Keratinocyte (primary cell): ENCODE measurements around the gene SCNN1G. TPM values are rescaled to one million over a fixed set of nuclear protein-coding genes. Genes with fewer than 3 reads are reported as not detected.

Experiments
- DNase-seq: peaks from one replicate; pipeline ENCODE4 v3.0.0-alpha.2; 2011; ENCODE audit warnings: low read depth, missing footprints, low spot score
- FAIRE-seq: peaks from 2 replicates; lab custom pipeline; 2011; peaks lifted over from hg19 to GRCh38; lab: Jason Lieb, UNC
- H2AFZ ChIP-seq: 2 replicates; pipeline ENCODE4 v1.6.0; 2012; ENCODE audit warnings: low read length, control low read depth, inconsistent platforms; ENCODE audit not compliant: control insufficient read depth
- H3K27ac ChIP-seq: 2 replicates; pipeline ENCODE4 v1.5.1; 2011; ENCODE audit warnings: low read length; ENCODE audit not compliant: control insufficient read depth, insufficient read depth
- H3K27me3 ChIP-seq: 3 replicates; pipeline ENCODE4 v1.6.0; 2011; ENCODE audit warnings: low read length; ENCODE audit not compliant: control insufficient read depth, insufficient read depth; ENCODE audit errors: extremely low read depth
- H3K36me3 ChIP-seq, 2 experiments: 2 replicates in 1 of 2; 3 replicates in 1 of 2; pipeline ENCODE4 v1.5.1; 2011; ENCODE audit warnings: low read length in 2 of 2, mild to moderate bottlenecking in 1 of 2; ENCODE audit not compliant: control insufficient read depth in 2 of 2, insufficient read depth in 2 of 2; ENCODE audit errors: extremely low read depth in 1 of 2
- H3K4me1 ChIP-seq: 3 replicates; pipeline ENCODE4 v1.5.1; 2011; ENCODE audit warnings: low read length; ENCODE audit not compliant: control insufficient read depth, insufficient read depth; ENCODE audit errors: extremely low read depth
- H3K4me2 ChIP-seq: 3 replicates; pipeline ENCODE4 v1.6.0; 2011; ENCODE audit warnings: low read depth, low read length; ENCODE audit not compliant: control insufficient read depth, insufficient read depth; ENCODE audit errors: extremely low read depth
- H3K4me3 ChIP-seq, 3 experiments: fragments of 200-600 bp in 1 of 3; sonication (generic) in 1 of 3; 2 replicates in 2 of 3; 3 replicates in 1 of 3; pipeline ENCODE4 v1.5.1; 2011 to 2016; ENCODE audit warnings: low read length in 3 of 3, mild to moderate bottlenecking in 3 of 3, control low read depth in 2 of 3, inconsistent platforms in 1 of 3, low read depth in 1 of 3, mixed read lengths in 1 of 3, mixed run types in 1 of 3, moderate library complexity in 1 of 3; ENCODE audit not compliant: control insufficient read depth in 2 of 3, insufficient read depth in 2 of 3; ENCODE audit errors: extremely low read depth in 1 of 3
- H3K79me2 ChIP-seq: 2 replicates; pipeline ENCODE4 v1.6.0; 2012; ENCODE audit warnings: low read length; ENCODE audit not compliant: control insufficient read depth, insufficient read depth
- H3K9ac ChIP-seq: 3 replicates; pipeline ENCODE4 v1.6.0; 2011; ENCODE audit warnings: low read length; ENCODE audit not compliant: control insufficient read depth, insufficient read depth; ENCODE audit errors: extremely low read depth
- H3K9me1 ChIP-seq: 3 replicates; pipeline ENCODE4 v1.6.0; 2011; ENCODE audit warnings: low read length; ENCODE audit not compliant: control insufficient read depth, insufficient read depth; ENCODE audit errors: extremely low read depth
- H3K9me3 ChIP-seq: 2 replicates; pipeline ENCODE4 v1.5.1; 2012; ENCODE audit warnings: low read depth, low read length; ENCODE audit not compliant: control insufficient read depth
- H4K20me1 ChIP-seq: 3 replicates; pipeline ENCODE4 v1.6.0; 2011; ENCODE audit warnings: low read length; ENCODE audit not compliant: control insufficient read depth, insufficient read depth; ENCODE audit errors: extremely low read depth
- EZH2 ChIP-seq: IDR thresholded peaks from one replicate; pipeline ENCODE4 v1.6.1; 2012; ENCODE audit warnings: inconsistent platforms, mild to moderate bottlenecking, low read length, moderate library complexity
- dilution Hi-C: fragments of 300-500 bp; cut with MboI; formaldehyde crosslinking; loops from one replicate; pipeline ENCODE4 v1.7.0; 2020; ENCODE audit warnings: low sequenced_read_pairs; ENCODE audit not compliant: extremely low pct_ligation_motif_present
- polyA plus RNA-seq, 5 experiments: library from polyadenylated mRNA; depleted of rRNA in 3 of 5; stranded (reverse) in 3 of 5; stranded (forward) in 1 of 5; unstranded in 1 of 5; fragments of >200 nt; gene quantifications; 1 replicate in 1 of 5; 2 replicates in 3 of 5; 3 replicates in 1 of 5; pipeline versions ENCODE4 v1.2.1 to v1.2.3, GENCODE V29; 2011 to 2012; ENCODE audit warnings: missing spikeins in 2 of 5, low read depth in 1 of 5, low replicate concordance in 1 of 5
- TF ChIP-seq, protein P1 (sequence below), 3 experiments: IDR thresholded peaks in 1 of 3; conservative IDR thresholded peaks in 1 of 3; optimal IDR thresholded peaks in 1 of 3; 2 replicates in 2 of 3; 3 replicates in 1 of 3; pipeline versions ENCODE3 to v1.5.1; 2011; ENCODE audit warnings: low read length in 3 of 3, mild to moderate bottlenecking in 3 of 3, moderate library complexity in 2 of 3, control low read depth in 1 of 3, inconsistent platforms in 1 of 3; ENCODE audit not compliant: insufficient read depth in 2 of 3; ENCODE audit errors: extremely low read depth in 1 of 3

SCNN1G gene
- polyA plus RNA-seq, 1 donor (not counting 4 experiments of a cell fraction or from before 2014, with no cell fraction given) = 0.25 TPM

DNA sequence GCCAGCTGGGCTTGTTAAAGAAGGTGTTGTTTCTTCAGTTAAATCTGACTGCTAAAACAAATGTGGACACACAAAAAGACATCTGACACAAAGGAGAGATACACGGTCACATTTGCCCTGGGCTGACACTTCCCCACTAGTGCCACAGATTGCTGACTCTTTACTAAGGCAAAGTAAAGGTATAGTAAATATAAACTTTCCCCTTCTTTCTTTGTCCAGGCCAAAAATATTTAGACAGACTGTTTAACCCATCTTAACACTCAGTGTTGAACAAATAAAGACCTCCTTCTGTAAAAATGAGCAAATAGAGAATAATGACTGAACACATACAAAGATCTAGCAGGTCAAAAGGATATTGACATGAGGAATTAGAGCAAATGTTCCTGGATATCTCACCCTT, 58.4 kb downstream of the SCNN1G start:
- no peaks in the 10 kb centered on the region for H4K20me1 ChIP-seq
- H3K9ac ChIP-seq = no peak overlapping the region
- DNase-seq (no peak), FAIRE-seq (no peak)
- no peaks in the 10 kb centered on the region for H3K36me3 ChIP-seq
- H3K4me2 ChIP-seq = no peak overlapping the region
- no peaks in the 10 kb centered on the region for H3K27me3 ChIP-seq
- TF ChIP-seq EZH2 = no peak
- TF ChIP-seq, protein P1, sequence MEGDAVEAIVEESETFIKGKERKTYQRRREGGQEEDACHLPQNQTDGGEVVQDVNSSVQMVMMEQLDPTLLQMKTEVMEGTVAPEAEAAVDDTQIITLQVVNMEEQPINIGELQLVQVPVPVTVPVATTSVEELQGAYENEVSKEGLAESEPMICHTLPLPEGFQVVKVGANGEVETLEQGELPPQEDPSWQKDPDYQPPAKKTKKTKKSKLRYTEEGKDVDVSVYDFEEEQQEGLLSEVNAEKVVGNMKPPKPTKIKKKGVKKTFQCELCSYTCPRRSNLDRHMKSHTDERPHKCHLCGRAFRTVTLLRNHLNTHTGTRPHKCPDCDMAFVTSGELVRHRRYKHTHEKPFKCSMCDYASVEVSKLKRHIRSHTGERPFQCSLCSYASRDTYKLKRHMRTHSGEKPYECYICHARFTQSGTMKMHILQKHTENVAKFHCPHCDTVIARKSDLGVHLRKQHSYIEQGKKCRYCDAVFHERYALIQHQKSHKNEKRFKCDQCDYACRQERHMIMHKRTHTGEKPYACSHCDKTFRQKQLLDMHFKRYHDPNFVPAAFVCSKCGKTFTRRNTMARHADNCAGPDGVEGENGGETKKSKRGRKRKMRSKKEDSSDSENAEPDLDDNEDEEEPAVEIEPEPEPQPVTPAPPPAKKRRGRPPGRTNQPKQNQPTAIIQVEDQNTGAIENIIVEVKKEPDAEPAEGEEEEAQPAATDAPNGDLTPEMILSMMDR (optimal IDR thresholded peaks at IDR 0.05 in 1 of 3, IDR thresholded peaks at IDR 0.05 in 1 of 3, conservative IDR thresholded peaks at IDR 0.05 in 1 of 3; ENCODE audit: extremely low read depth in 1 of 3, insufficient read depth in 2 of 3, low read length in 3 of 3) = no peak
- H3K4me3 ChIP-seq = no peak overlapping the region
- dilution Hi-C loops = no loop called here
- no peaks in the 10 kb centered on the region for H3K79me2 ChIP-seq
- no peak overlapping the region for H2AFZ ChIP-seq
- no peaks in the 10 kb centered on the region for H3K9me3 ChIP-seq
- no peaks in the 10 kb centered on the region for H3K9me1 ChIP-seq
- no peaks in the 10 kb centered on the region for H3K4me1 ChIP-seq
- no peak overlapping the region for H3K27ac ChIP-seq

DNA sequence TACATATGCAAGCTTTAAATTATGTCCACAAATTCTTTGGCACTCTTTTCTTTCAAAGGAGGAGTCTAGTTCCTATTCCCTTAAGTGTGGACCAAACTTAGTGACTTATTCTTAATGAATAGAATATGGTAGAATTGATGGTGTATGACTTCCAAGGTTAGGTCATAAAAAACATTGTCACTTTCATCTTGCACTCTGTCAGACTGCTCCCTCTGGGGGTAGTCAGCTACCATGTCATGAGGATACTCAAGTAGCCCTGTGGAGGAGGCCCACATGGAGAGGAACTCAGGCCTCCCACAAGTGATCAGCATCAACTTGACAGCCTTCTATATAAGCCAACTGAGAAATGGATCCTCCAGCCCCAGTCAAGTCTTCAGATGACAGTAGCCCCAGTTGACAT, 61.6 kb downstream of the SCNN1G start:
- Histone ChIP-seq H3K4me2 (no peak overlapping the region), H3K4me1 (no peaks in the 10 kb centered on the region), H3K9me1 (no peaks in the 10 kb centered on the region), H3K9me3 (no peaks in the 10 kb centered on the region), H3K36me3 (no peaks in the 10 kb centered on the region), H4K20me1 (no peaks in the 10 kb centered on the region), H3K4me3 (no peak overlapping the region), H3K27me3 (no peaks in the 10 kb centered on the region), H3K9ac (no peak overlapping the region), H3K79me2 (no peaks in the 10 kb centered on the region), H3K27ac (no peak overlapping the region), H2AFZ (no peak overlapping the region)
- FAIRE-seq (no peak), DNase-seq (no peak)
- no peak for TF ChIP-seq EZH2
- TF ChIP-seq, protein P1 (optimal IDR thresholded peaks at IDR 0.05 in 1 of 3, IDR thresholded peaks at IDR 0.05 in 1 of 3, conservative IDR thresholded peaks at IDR 0.05 in 1 of 3; ENCODE audit: extremely low read depth in 1 of 3, insufficient read depth in 2 of 3, low read length in 3 of 3) = no peak
- dilution Hi-C loops = no loop called here
